ENCODE results near the gene PARD3B. TPM values are rescaled to one million over a fixed set of nuclear protein-coding genes. Genes with fewer than 3 reads are reported as not detected.

The PARD3B gene
- total and polyA plus RNA-seq, 2 experiments from 2014 or later = 4.3 to 8.5 TPM

GRCh38 chr2:205287316-205287715 lies 742.0 kb downstream of the PARD3B start:
- H3K27me3 ChIP-seq = no peaks in the 10 kb centered on the region
- TF ChIP-seq CTCF (IDR thresholded peaks at IDR 0.05; ENCODE audit: low read depth, low read length) = no peak
- H3K27ac ChIP-seq = no peak overlapping the region
- H3K4me1 ChIP-seq (ENCODE audit: low read depth) = no peaks in the 10 kb centered on the region
- no peaks in the 10 kb centered on the region for H3K36me3 ChIP-seq
- H3K4me3 ChIP-seq = no peak overlapping the region
- no peak for DNase-seq (ENCODE audit: low read depth in 1 of 2, low spot score in 1 of 2)
- H3K9me3 ChIP-seq (ENCODE audit: low read depth) = no peaks in the 10 kb centered on the region

GRCh38 chr2:205288686-205289085 lies 743.4 kb downstream of the PARD3B start:
- no peak for TF ChIP-seq CTCF (IDR thresholded peaks at IDR 0.05; ENCODE audit: low read depth, low read length)
- Histone ChIP-seq H3K27ac (no peak overlapping the region), H3K9me3 (ENCODE audit: low read depth) (no peaks in the 10 kb centered on the region), H3K4me3 (no peak overlapping the region), H3K27me3 (no peaks in the 10 kb centered on the region), H3K4me1 (ENCODE audit: low read depth) (no peaks in the 10 kb centered on the region), H3K36me3 (no peaks in the 10 kb centered on the region)
- no peak for DNase-seq (ENCODE audit: low read depth in 1 of 2, low spot score in 1 of 2)

- H3K9me3 ChIP-seq (ENCODE audit: low read depth) = no peaks in the 10 kb centered on the region
- H3K27me3 ChIP-seq = no peaks in the 10 kb centered on the region
- no peak for TF ChIP-seq CTCF (IDR thresholded peaks at IDR 0.05; ENCODE audit: low read depth, low read length)
- no peaks in the 10 kb centered on the region for H3K4me1 ChIP-seq (ENCODE audit: low read depth)
- H3K36me3 ChIP-seq = no peaks in the 10 kb centered on the region
- H3K4me3 ChIP-seq = no peak overlapping the region
- H3K27ac ChIP-seq = no peak overlapping the region
- DNase-seq (ENCODE audit: low read depth in 1 of 2, low spot score in 1 of 2) = no peak
Observed at GRCh38 chr2:205290299-205290698, 745.0 kb downstream of the PARD3B start.

GRCh38 chr2:205292665-205293295 lies 747.5 kb downstream of the PARD3B start:
- Histone ChIP-seq H3K9me3 (ENCODE audit: low read depth) (no peaks in the 10 kb centered on the region), H3K4me1 (ENCODE audit: low read depth) (no peaks in the 10 kb centered on the region), H3K36me3 (no peaks in the 10 kb centered on the region), H3K27ac (no peak overlapping the region), H3K4me3 (no peak overlapping the region), H3K27me3 (no peaks in the 10 kb centered on the region)
- TF ChIP-seq CTCF (IDR thresholded peaks at IDR 0.05; ENCODE audit: low read depth, low read length) = no peak
- DNase-seq (ENCODE audit: low read depth in 1 of 2, low spot score in 1 of 2) = no peak

GRCh38 chr2:205293559-205293958 lies 748.3 kb downstream of the PARD3B start:
- H3K9me3 ChIP-seq (ENCODE audit: low read depth) = no peaks in the 10 kb centered on the region
- no peaks in the 10 kb centered on the region for H3K27me3 ChIP-seq
- DNase-seq (ENCODE audit: low read depth in 1 of 2, low spot score in 1 of 2) = no peak
- H3K4me1 ChIP-seq (ENCODE audit: low read depth) = no peaks in the 10 kb centered on the region
- no peak overlapping the region for H3K4me3 ChIP-seq
- no peaks in the 10 kb centered on the region for H3K36me3 ChIP-seq
- TF ChIP-seq CTCF (IDR thresholded peaks at IDR 0.05; ENCODE audit: low read depth, low read length) = no peak
- H3K27ac ChIP-seq = no peak overlapping the region
